PFSK-1 (cell line): ENCODE data around the gene ARPP21.

Source experiments
- FOXP2 ChIP-seq: optimal IDR thresholded peaks from 2 replicates; pipeline ENCODE3; 2011; ENCODE audit warnings: borderline replicate concordance, control low read depth, inconsistent platforms; ENCODE audit not compliant: insufficient read depth; ENCODE audit errors: extremely low read length, extremely low read depth
- POLR2AphosphoS5 ChIP-seq: IDR thresholded peaks from 2 replicates; pipeline ENCODE4 v1.6.1; 2012; ENCODE audit warnings: low read depth, mild to moderate bottlenecking, control low read depth, low read length, moderate library complexity
- REST ChIP-seq, 2 experiments: IDR thresholded peaks; 2 replicates each; pipeline versions ENCODE4 v1.6.1 to v1.8.0; 2011 to 2012; ENCODE audit warnings: low read depth in 2 of 2, low read length in 2 of 2, control low read depth in 1 of 2, inconsistent platforms in 1 of 2, mild to moderate bottlenecking in 1 of 2, moderate library complexity in 1 of 2; ENCODE audit not compliant: insufficient read depth in 1 of 2
- SIN3A ChIP-seq: IDR thresholded peaks from 2 replicates; pipeline ENCODE4 v1.6.1; 2012; ENCODE audit warnings: mild to moderate bottlenecking, low read length, moderate library complexity, borderline replicate concordance; ENCODE audit not compliant: insufficient read depth
- TAF1 ChIP-seq: IDR thresholded peaks from 2 replicates; pipeline ENCODE4 v1.6.1; 2012; ENCODE audit warnings: low read length, control low read depth, borderline replicate concordance; ENCODE audit not compliant: insufficient read depth

GRCh38 chr3:35737934-35738706 is 98.8 kb downstream of the ARPP21 start:
- no peak for TF ChIP-seq REST (IDR thresholded peaks at IDR 0.05; ENCODE audit: insufficient read depth in 1 of 2, low read depth in 2 of 2, low read length in 2 of 2)
- TF ChIP-seq POLR2AphosphoS5 = no peak
- TF ChIP-seq SIN3A = no peak
- no peak for TF ChIP-seq TAF1
- TF ChIP-seq FOXP2 = no peak
